HG03378 (cell line): ENCODE measurements around the gene RAI1.
"Not testable (repeated sequence)": the region's sequence is repeated elsewhere in the genome, so short reads cannot be mapped to it uniquely, and the experiment has no call there.

Experiments
- ATAC-seq: cut with Tn5 transposase; IDR thresholded peaks from one replicate; pipeline ENCODE4 v1.9.1; 2021; ENCODE audit warnings: mild to moderate bottlenecking, moderate library complexity; ENCODE audit not compliant: unreplicated experiment

Gene RAI1

GRCh38 chr17:17679243-17679642 is 2.0 kb upstream of the RAI1 start:
- ATAC-seq, result no peak

GRCh38 chr17:17679748-17680147 is 1.5 kb upstream of the RAI1 start:
- ATAC-seq, result no peak

GRCh38 chr17:17680477-17681186 is 626 bp upstream of the RAI1 start:
- ATAC-seq, result no peak

- no peak for ATAC-seq
These were observed 560 bp downstream of the RAI1 start for GRCh38 chr17:17681744-17682292.

- ATAC-seq, result no peak
These were observed 1.1 kb downstream of the RAI1 start for GRCh38 chr17:17682293-17682736.

GRCh38 chr17:17682737-17683680 is 1.8 kb downstream of the RAI1 start:
- ATAC-seq, result no peak

- no peak for ATAC-seq
These were observed 2.6 kb downstream of the RAI1 start for GRCh38 chr17:17683710-17684365.

GRCh38 chr17:17684906-17685774 is 3.9 kb downstream of the RAI1 start:
- no peak for ATAC-seq

GRCh38 chr17:17685775-17686291 is 4.6 kb downstream of the RAI1 start:
- ATAC-seq, result no peak

GRCh38 chr17:17689312-17689711 is 8.1 kb downstream of the RAI1 start:
- ATAC-seq, result no peak

- ATAC-seq, result not testable (repeated sequence)
These were observed 9.0 kb downstream of the RAI1 start for GRCh38 chr17:17690233-17690632.

GRCh38 chr17:17691468-17692263 is 10.4 kb downstream of the RAI1 start:
- ATAC-seq, result no peak

- ATAC-seq, result no peak
These were observed 11.3 kb downstream of the RAI1 start for GRCh38 chr17:17692353-17693252.

- no peak for ATAC-seq
These were observed 12.3 kb downstream of the RAI1 start for GRCh38 chr17:17693253-17694168.

GRCh38 chr17:17694169-17695081 is 13.2 kb downstream of the RAI1 start:
- ATAC-seq, result no peak

GRCh38 chr17:17696085-17696484 is 14.8 kb downstream of the RAI1 start:
- ATAC-seq, result no peak
